HepG2 (cell line): ENCODE measurements around the gene ZNF575. TPM values are rescaled to one million over a fixed set of nuclear protein-coding genes. Genes with fewer than 3 reads are reported as not detected.

Experiments used
- BHLHE40 ChIP-seq: IDR thresholded peaks from 2 replicates; pipeline ENCODE4 v1.6.1; 2011; ENCODE audit warnings: low read length, improper control_type of control experiment
- CBX1 ChIP-seq: IDR thresholded peaks from one replicate; pipeline ENCODE4 v1.6.1; 2016; ENCODE audit warnings: antibody characterized with exemption, low read depth
- ERF ChIP-seq: IDR thresholded peaks from 2 replicates; pipeline ENCODE4 v1.6.1; 2018; ENCODE audit warnings: missing biosample characterization, missing genetic modification reagents
- HDAC1 ChIP-seq: sonication (generic); formaldehyde crosslinking; IDR thresholded peaks from 2 replicates; pipeline ENCODE4 v1.5.1; 2020; ENCODE audit warnings: mild to moderate bottlenecking, missing genetic modification reagents
- KLF11 ChIP-seq: IDR thresholded peaks from 2 replicates; pipeline ENCODE4 v1.6.1; 2016; ENCODE audit warnings: missing compliant biosample characterization
- NCOA2 ChIP-seq: sonication (generic); formaldehyde crosslinking; IDR thresholded peaks from 2 replicates; pipeline ENCODE4 v1.8.0; 2022; ENCODE audit warnings: inconsistent platforms
- POGZ ChIP-seq: sonication (generic); formaldehyde crosslinking; IDR thresholded peaks from 2 replicates; pipeline ENCODE4 v1.4.0; 2020; ENCODE audit warnings: mild to moderate bottlenecking, missing genetic modification reagents
- THAP11 ChIP-seq: IDR thresholded peaks from 2 replicates; pipeline ENCODE4 v1.6.1; 2016; ENCODE audit warnings: missing biosample characterization, missing genetic modification reagents
- TIGD3 ChIP-seq: sonication (generic); formaldehyde crosslinking; IDR thresholded peaks from 2 replicates; pipeline ENCODE4 v1.5.1; 2020; ENCODE audit warnings: mild to moderate bottlenecking, missing genetic modification reagents, borderline replicate concordance
- TMF1 ChIP-seq: sonication (generic); formaldehyde crosslinking; IDR thresholded peaks from 2 replicates; pipeline ENCODE4 v1.8.1; 2022; ENCODE audit warnings: low read depth, missing genetic modification reagents
- UBTF ChIP-seq: sonication (generic); formaldehyde crosslinking; IDR thresholded peaks from 2 replicates; pipeline ENCODE4 v1.4.0; 2020; ENCODE audit warnings: mild to moderate bottlenecking, missing genetic modification reagents
- XBP1 ChIP-seq: sonication (generic); formaldehyde crosslinking; IDR thresholded peaks from 2 replicates; pipeline ENCODE4 v1.5.0; 2020; ENCODE audit warnings: missing genetic modification reagents
- XRCC5 ChIP-seq: fragments of 200-400 bp; formaldehyde crosslinking; optimal IDR thresholded peaks from 2 replicates; pipeline ENCODE3; 2017; ENCODE audit warnings: mild to moderate bottlenecking, low read length
- ZBTB49 ChIP-seq: sonication (generic); formaldehyde crosslinking; IDR thresholded peaks from 2 replicates; pipeline ENCODE4 v1.4.0; 2020; ENCODE audit warnings: missing genetic modification reagents, borderline replicate concordance
- ZFP36 ChIP-seq: fragments of 150-350 bp; IDR thresholded peaks from 2 replicates; pipeline ENCODE4 v1.6.1; 2018; ENCODE audit warnings: borderline replicate concordance, low read length, low read depth; ENCODE audit not compliant: partially characterized antibody
- ZNF350 ChIP-seq: sonication (generic); formaldehyde crosslinking; IDR thresholded peaks from 2 replicates; pipeline ENCODE4 v1.4.0; 2020; ENCODE audit warnings: mild to moderate bottlenecking, low read depth, missing genetic modification reagents, borderline replicate concordance
- ZNF510 ChIP-seq: sonication (generic); formaldehyde crosslinking; IDR thresholded peaks from 2 replicates; pipeline ENCODE4 v1.4.0; 2020; ENCODE audit warnings: low read depth, mild to moderate bottlenecking, missing genetic modification reagents
- ZNF552 ChIP-seq: sonication (generic); formaldehyde crosslinking; IDR thresholded peaks from 2 replicates; pipeline ENCODE4 v1.9.0; 2022; ENCODE audit warnings: missing genetic modification reagents, mild to moderate bottlenecking, borderline replicate concordance
- ZNF644 ChIP-seq: IDR thresholded peaks from 2 replicates; pipeline ENCODE4 v1.6.1; 2016; ENCODE audit warnings: low read depth
- ZNF737 ChIP-seq: sonication (generic); formaldehyde crosslinking; IDR thresholded peaks from 2 replicates; pipeline ENCODE4 v1.5.0; 2020; ENCODE audit warnings: missing genetic modification reagents, mild to moderate bottlenecking, borderline replicate concordance
- ZNF746 ChIP-seq: sonication (generic); formaldehyde crosslinking; IDR thresholded peaks from 2 replicates; pipeline ENCODE4 v1.8.0; 2022; ENCODE audit warnings: mild to moderate bottlenecking, missing genetic modification reagents
- ZNF782 ChIP-seq: sonication (generic); formaldehyde crosslinking; IDR thresholded peaks from 2 replicates; pipeline ENCODE4 v1.4.0; 2020; ENCODE audit warnings: missing genetic modification reagents, mild to moderate bottlenecking, borderline replicate concordance
- ZNF841 ChIP-seq: sonication (generic); formaldehyde crosslinking; IDR thresholded peaks from 2 replicates; pipeline ENCODE4 v1.8.1; 2023; ENCODE audit warnings: missing genetic modification reagents, borderline replicate concordance
- ZSCAN30 ChIP-seq: sonication (generic); formaldehyde crosslinking; IDR thresholded peaks from 2 replicates; pipeline ENCODE4 v1.5.0; 2020; ENCODE audit warnings: mild to moderate bottlenecking, missing genetic modification reagents
- ZZZ3 ChIP-seq: sonication (generic); formaldehyde crosslinking; IDR thresholded peaks from 2 replicates; pipeline ENCODE4 v1.4.0; 2020; ENCODE audit warnings: missing genetic modification reagents, mild to moderate bottlenecking, borderline replicate concordance
- polyA plus RNA-seq, 8 experiments: library from polyadenylated mRNA; depleted of rRNA in 3 of 8; stranded (reverse) in 7 of 8; unstranded in 1 of 8; fragments of >200 nt; fragmentation: Illumina TruSeq in 4 of 8; extraction: Trizol in 4 of 8; gene quantifications; 2 replicates each; pipeline versions ENCODE4 v1.2.1 to v1.2.3, GENCODE V29; 2011 to 2016; ENCODE audit warnings: low read depth in 4 of 8, missing spikeins in 1 of 8, mixed read lengths in 1 of 8; ENCODE audit not compliant: insufficient read depth in 1 of 8
- total RNA-seq, 5 experiments: library from RNA; depleted of rRNA; stranded (reverse); fragments of >200 nt; fragmentation: Illumina TruSeq; extraction: Trizol; gene quantifications; 2 replicates each; pipeline ENCODE4 v1.2.3, GENCODE V29; 2016; ENCODE audit warnings: low read depth in 1 of 5

Gene ZNF575
- total and polyA plus RNA-seq, 2 of the 13 experiments (the other 11 are each of a cell fraction or from before 2014, with no cell fraction given) = 0.17 to 0.27 TPM

- TF ChIP-seq THAP11 (CRISPR knock-in tag) (peak; percentile 72), ZNF552 (CRISPR knock-in tag) (no peak), TIGD3 (CRISPR knock-in tag) (0 out of 2 replicates have a peak, but pooled peaks have one; percentile 5), HDAC1 (CRISPR knock-in tag) (peak; percentile 65), ZNF510 (CRISPR knock-in tag) (no peak), XRCC5 (peak; percentile 74), ZNF841 (CRISPR knock-in tag) (no peak), ZBTB49 (no peak), ZNF746 (CRISPR knock-in tag) (peak; percentile 20; the same call in 1 of the 2 replicates), TMF1 (no peak), ZNF644 (no peak), ZSCAN30 (CRISPR knock-in tag) (no peak), ERF (CRISPR knock-in tag) (peak; percentile 36; the same call in 1 of the 2 replicates), ZFP36 (no peak), XBP1 (CRISPR knock-in tag) (no peak), UBTF (no peak; the same call in 1 of the 2 replicates), ZZZ3 (CRISPR knock-in tag) (no peak), ZNF737 (CRISPR knock-in tag) (no peak), KLF11 (peak; percentile 41; the same call in 1 of the 2 replicates), NCOA2 (peak; percentile 53), ZNF782 (CRISPR knock-in tag) (no peak; the same call in 1 of the 2 replicates), BHLHE40 (no peak), POGZ (CRISPR knock-in tag) (0 out of 2 replicates have a peak, but pooled peaks have one; percentile 29), CBX1 (no peak), ZNF350 (CRISPR knock-in tag) (peak; percentile 46; the same call in 1 of the 2 replicates)
These were observed 7.8 kb upstream of the ZNF575 start (continued) for GRCh38 chr19:43524922-43525835.
